ENCODE data around the gene FAM181A.

Gene FAM181A

GRCh38 chr14:93903342-93904184 lies 23.6 kb upstream of the FAM181A start:
- in situ Hi-C loops (cut with HindIII; ENCODE audit: low sequenced_read_pairs), result no loop called here

DNA sequence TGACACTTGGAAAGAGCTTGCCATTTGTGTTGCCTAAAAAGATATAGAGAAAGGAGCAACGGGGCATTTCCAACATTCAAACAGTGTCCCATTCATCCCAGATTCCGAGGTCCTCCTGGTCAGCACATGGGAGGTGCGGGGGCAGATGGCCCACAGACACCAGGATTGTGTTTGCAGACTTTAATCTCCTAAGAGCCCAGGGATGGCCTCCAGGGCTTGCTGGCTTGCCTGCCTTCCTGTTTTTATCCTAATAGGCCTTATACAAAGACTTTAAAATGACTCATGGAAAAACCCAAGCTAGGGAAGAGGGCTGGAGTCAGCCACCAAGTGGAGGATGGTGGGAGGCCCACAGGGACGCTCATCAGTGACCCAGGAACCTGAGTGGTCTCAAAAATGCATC lies 21.5 kb upstream of the FAM181A start:
- in situ Hi-C loops (cut with HindIII; ENCODE audit: low sequenced_read_pairs), result no loop called here

GRCh38 chr14:93906341-93907329 lies 20.5 kb upstream of the FAM181A start:
- in situ Hi-C loops (cut with HindIII; ENCODE audit: low sequenced_read_pairs), result no loop called here

- in situ Hi-C loops (cut with HindIII; ENCODE audit: low sequenced_read_pairs), result no loop called here
Observed at GRCh38 chr14:93909429-93910128, 17.6 kb upstream of the FAM181A start.

GRCh38 chr14:93911975-93912615 lies 15.0 kb upstream of the FAM181A start:
- in situ Hi-C loops (cut with HindIII; ENCODE audit: low sequenced_read_pairs), result no loop called here

- in situ Hi-C loops (cut with HindIII; ENCODE audit: low sequenced_read_pairs), result no loop called here
Observed at GRCh38 chr14:93912782-93913181, 14.4 kb upstream of the FAM181A start.

- in situ Hi-C loops (cut with HindIII; ENCODE audit: low sequenced_read_pairs), result no loop called here
Observed at GRCh38 chr14:93914278-93914677, 12.9 kb upstream of the FAM181A start.

DNA sequence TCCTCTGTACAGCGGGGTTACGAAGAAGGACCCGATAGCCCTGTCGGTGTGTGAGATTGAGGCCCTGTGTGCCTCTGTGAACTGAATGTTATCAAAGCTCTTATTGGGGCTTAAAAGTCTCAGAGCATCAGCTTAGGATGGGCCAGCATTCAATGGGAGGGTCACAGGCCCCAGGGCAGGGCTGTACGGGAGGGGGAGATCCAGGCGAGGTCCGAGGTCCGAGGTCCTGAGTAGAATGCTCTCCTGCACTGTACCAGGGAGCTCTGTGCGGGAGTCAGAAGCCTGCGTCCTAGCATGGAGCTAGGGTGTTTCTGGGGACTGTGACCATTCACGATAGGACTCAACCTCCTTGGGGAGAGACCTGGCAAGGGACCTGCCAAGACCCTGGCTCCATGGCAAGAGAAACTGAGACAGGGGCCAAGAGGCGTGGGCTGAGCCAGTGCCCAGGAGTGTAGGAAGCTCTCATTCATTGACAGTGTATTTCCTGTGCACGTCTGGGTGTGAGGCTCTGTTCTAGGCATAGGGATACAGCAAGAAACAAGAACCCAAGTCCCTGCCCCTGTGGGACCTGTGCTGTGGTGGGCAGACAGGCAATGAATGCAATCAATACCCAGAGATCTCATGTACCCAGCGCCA lies 12.0 kb upstream of the FAM181A start:
- in situ Hi-C loops (cut with HindIII; ENCODE audit: low sequenced_read_pairs), result no loop called here

DNA sequence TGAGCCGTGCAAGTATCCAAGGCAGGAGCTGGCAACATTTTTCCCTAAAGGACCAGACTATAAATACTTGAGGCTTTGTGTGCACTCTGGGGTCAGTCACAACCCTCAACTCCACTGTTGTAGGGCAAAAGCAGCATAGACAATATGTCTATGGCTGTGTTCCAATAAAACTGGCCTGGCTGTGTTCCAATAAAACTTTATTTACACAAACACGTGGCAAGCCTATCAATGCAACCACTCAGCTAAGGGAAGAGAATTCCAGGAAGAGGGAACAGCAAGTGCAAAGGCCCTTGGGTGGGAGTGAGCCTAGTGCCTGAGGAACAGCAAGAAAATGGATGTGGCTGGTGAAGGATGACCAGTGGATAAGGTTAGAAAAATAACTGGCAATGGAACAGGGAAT lies 11.3 kb upstream of the FAM181A start:
- in situ Hi-C loops (cut with HindIII; ENCODE audit: low sequenced_read_pairs), result no loop called here

- in situ Hi-C loops (cut with HindIII; ENCODE audit: low sequenced_read_pairs), result no loop called here
Observed at GRCh38 chr14:93916498-93916897, 10.6 kb upstream of the FAM181A start.

DNA sequence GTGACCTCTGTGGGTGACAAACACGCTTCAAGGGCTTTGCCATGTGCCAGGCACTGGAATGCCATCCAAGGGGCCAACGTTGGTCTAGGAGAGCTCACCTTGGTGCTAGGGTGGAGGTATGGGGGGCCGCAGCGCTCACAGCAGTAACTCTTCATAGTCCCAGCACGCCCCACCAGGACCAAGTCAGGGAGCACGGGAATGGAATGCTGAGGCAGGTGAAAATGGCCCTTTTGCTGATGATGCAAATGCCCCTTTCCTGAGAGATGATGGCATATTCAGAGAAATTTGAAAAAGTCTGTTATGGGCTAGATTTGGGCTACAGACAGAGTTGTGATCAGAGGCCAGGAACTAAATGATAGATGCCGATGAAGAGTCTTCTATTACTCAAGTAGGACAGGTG lies 10.0 kb upstream of the FAM181A start:
- in situ Hi-C loops (cut with HindIII; ENCODE audit: low sequenced_read_pairs), result no loop called here

- in situ Hi-C loops (cut with HindIII; ENCODE audit: low sequenced_read_pairs), result loop anchor here (5.0 kb wide), 2 partner anchors 39 to 96 kb away; no protein-coding TSS in a partner anchor
Observed at GRCh38 chr14:93921001-93921806, 5.9 kb upstream of the FAM181A start.

- in situ Hi-C loops (cut with HindIII; ENCODE audit: low sequenced_read_pairs), result loop anchor here (5.0 kb wide), 2 partner anchors 41 to 94 kb away; no protein-coding TSS in a partner anchor
Observed at GRCh38 chr14:93923626-93924025, 3.5 kb upstream of the FAM181A start.

DNA sequence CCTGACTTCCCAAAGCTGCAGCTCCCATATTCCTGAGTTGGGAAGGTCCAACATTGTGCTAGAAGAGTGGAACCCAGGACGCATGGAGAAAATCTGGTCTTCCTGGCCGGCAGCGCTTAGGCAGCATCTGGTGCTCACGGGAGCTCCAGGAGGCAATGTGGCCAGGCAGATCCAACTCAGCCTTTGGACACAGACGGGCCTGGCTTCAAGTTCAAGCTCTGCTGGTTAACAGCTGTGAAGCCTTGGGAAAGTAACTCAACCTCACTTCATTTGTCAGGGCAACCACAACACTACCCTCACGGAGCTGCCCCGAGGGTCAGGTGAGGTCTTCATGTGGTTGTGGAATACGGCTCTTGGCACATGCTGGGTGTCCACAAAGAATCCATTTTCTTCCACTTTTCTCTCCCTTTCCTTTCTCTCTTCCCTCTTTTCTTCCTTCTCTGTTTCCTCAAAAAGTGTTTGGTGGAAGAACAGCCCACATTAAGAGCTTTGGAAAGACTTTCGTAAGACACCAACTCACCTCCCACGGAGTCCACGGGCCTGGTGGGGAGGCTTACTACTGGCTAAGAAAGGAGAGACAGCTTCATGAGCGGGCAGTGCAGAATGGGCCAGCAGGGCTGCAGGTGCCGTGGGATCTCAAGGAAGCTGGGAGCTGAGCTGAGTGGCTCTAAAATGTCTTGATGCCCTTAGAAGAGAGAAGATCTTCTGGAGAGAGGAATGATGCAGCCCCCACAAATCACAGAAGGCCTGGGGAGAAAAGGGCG lies 2.4 kb upstream of the FAM181A start:
- in situ Hi-C loops (cut with HindIII; ENCODE audit: low sequenced_read_pairs), result loop anchor here (5.0 kb wide), 2 partner anchors 42 to 93 kb away; no protein-coding TSS in a partner anchor

GRCh38 chr14:93925374-93925895 lies 1.7 kb upstream of the FAM181A start:
- in situ Hi-C loops (cut with HindIII; ENCODE audit: low sequenced_read_pairs), result no loop called here

GRCh38 chr14:93926245-93926872 lies 785 bp upstream of the FAM181A start:
- in situ Hi-C loops (cut with HindIII; ENCODE audit: low sequenced_read_pairs), result no loop called here

GRCh38 chr14:93927800-93928145 lies 629 bp downstream of the FAM181A start:
- in situ Hi-C loops (cut with HindIII; ENCODE audit: low sequenced_read_pairs), result no loop called here

All from endothelial cell of hepatic sinusoid (primary cell).